ENCODE data around the gene CCIN.

Gene CCIN

GRCh38 chr9:36145970-36146369 lies 23.2 kb upstream of the CCIN start:
- no peak overlapping the region for H3K4me3 ChIP-seq (ENCODE audit: low read depth, low read length)
- no peak for TF ChIP-seq CTCF (conservative IDR thresholded peaks at IDR 0.05; ENCODE audit: low read depth, low read length)
- no peak for DNase-seq (ENCODE audit: low read depth)

DNA sequence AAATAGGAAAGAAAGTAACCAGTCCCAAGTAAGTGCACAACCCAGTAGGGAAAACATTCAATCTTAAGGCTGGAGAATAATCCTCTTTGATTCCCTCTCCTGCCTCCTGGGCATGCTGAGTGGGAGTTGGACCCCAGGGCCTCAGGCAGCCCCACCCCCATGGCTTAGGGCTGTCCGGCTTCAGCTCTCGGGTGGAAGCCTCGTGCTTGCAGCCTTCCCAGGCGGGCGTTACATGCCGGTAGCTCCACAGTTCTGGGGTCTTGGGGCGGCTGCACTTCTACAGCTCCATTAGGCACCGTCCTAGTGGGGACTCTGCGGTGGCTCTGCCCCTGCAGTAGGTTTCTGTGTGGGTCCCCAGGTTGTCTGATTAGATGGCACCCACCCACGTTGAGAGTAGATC lies 22.5 kb upstream of the CCIN start:
- TF ChIP-seq CTCF (conservative IDR thresholded peaks at IDR 0.05; ENCODE audit: low read depth, low read length): no peak
- no peak overlapping the region for H3K4me3 ChIP-seq (ENCODE audit: low read depth, low read length)
- DNase-seq (ENCODE audit: low read depth): no peak

DNA sequence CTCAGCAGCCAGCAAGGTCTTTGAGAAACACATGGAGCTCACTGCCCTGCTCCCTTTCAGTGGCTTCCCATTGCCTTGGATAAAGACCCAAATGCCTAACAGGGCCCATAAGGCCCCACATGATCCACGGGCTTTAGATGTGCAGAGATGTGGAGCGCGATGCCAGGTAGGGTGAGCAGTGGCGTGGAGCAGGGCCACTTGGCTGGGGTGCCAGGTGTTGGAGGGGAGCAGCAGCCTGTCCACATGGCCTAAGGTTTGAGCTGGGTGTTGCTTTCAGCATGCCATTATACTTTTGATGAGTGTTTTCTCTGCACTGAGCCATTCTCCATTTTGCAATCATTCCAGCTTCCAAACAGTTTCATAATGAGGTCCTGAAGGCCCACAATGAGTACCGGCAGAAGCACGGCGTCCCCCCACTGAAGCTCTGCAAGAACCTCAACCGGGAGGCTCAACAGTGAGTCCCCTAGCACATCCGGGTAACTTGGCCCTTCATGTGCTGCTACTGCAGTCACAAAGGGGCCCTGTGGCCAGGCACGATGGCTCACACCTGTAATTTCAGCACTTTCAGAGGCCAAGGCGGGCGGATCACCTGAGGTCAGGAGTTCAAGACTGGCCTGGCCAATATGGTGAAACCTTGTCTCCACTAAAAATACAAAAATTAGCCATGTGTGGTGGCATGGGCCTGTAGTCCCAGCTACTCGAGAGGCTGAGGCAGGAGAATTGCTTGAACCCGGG lies 21.6 kb upstream of the CCIN start:
- no peak overlapping the region for H3K4me3 ChIP-seq (ENCODE audit: low read depth, low read length)
- DNase-seq (ENCODE audit: low read depth): no peak
- TF ChIP-seq CTCF (conservative IDR thresholded peaks at IDR 0.05; ENCODE audit: low read depth, low read length): no peak

- no peak for TF ChIP-seq CTCF (conservative IDR thresholded peaks at IDR 0.05; ENCODE audit: low read depth, low read length)
- H3K4me3 ChIP-seq (ENCODE audit: low read depth, low read length): no peak overlapping the region
- DNase-seq (ENCODE audit: low read depth): peak; percentile 99
Observed at GRCh38 chr9:36148311-36149051, 20.7 kb upstream of the CCIN start.

DNA sequence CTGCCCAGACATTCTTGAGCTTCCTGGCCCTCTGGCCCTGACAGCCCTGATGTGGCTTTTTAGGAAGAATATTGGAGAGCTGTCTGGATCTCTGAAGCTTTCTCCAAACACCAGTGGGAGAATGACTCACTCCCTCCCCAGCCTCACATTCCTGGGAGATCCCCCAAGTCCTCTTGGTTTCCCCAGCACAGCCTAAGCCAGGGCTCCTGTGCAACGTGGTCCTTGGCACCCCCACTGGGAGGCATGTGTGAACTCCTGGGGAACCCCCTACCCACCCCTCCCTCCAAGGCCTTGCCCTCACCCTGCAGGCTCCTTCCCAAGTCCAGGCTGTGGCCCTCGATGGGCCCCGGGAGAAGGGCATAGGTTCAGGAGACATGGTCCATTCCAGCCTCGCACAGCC lies 20.0 kb upstream of the CCIN start:
- DNase-seq (ENCODE audit: low read depth): peak; percentile 77
- TF ChIP-seq CTCF (conservative IDR thresholded peaks at IDR 0.05; ENCODE audit: low read depth, low read length): no peak
- H3K4me3 ChIP-seq (ENCODE audit: low read depth, low read length): no peak overlapping the region

DNA sequence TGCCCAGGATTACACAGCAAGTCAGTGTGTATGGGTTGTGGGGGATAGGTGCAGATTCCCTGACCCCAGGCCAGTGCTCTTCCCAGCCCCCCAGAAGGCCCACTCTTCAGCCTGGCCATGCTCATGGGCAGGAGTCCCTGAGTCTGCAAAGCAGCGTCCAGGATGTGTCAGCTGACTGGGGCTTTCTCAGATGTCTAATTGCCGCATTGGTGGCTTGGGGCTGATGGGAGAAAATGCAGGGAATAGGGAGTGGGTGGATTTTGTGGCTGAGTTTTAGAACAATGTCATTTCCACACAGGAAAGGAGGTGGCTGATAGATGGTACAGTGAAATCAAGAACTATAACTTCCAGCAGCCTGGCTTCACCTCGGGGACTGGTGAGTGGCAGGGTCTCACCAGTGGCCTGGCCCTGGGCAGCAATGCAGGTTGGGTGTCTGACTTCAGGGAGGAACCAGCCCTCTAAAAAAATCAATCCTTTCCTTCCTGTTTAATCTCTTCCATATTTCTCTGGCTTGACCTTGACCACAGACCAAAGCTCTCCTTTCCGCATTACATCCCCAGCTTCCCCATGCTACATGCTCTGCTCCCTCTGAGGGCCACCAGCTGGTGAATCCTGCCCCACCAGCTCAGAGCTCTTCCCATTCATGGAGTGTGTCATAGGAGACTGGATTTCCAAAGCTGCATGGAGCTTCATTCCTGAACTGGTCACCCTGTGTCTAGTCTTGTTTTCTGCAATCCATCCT lies 18.4 kb upstream of the CCIN start:
- DNase-seq (ENCODE audit: low read depth): no peak
- no peak for TF ChIP-seq CTCF (conservative IDR thresholded peaks at IDR 0.05; ENCODE audit: low read depth, low read length)
- no peak overlapping the region for H3K4me3 ChIP-seq (ENCODE audit: low read depth, low read length)

Measured in choroid plexus epithelial cell (primary cell).